Measurements from ENCODE around the gene RASSF10.

GRCh38 chr11:13007182-13008060 is 1.7 kb upstream of the RASSF10 start:
- TF ChIP-seq EZH2 (IDR thresholded peaks at IDR 0.05; ENCODE audit: insufficient read depth, poor library complexity, severe bottlenecking), result no peak
- no peak for TF ChIP-seq EZH2phosphoT487 (IDR thresholded peaks at IDR 0.05; ENCODE audit: insufficient read depth, low read depth)

Data from GM23248 (cell line).